HCT116 (cell line): ENCODE measurements around the gene SHKBP1. TPM values are rescaled to one million over a fixed set of nuclear protein-coding genes. Genes with fewer than 3 reads are reported as not detected.

ENCODE experiments used
- ATAC-seq: fragments of 200-7000 bp; cut with Tn5 transposase; 2 replicates; pipeline ENCODE4 v1.9.1; 2020; ENCODE audit warnings: mild to moderate bottlenecking, moderate library complexity
- BruUV-seq: library from RNA; stranded (reverse); fragments of 400-500 nt; replicated peaks from 2 replicates; lab custom pipeline; 2021; lab: Mats Ljungman, UMichigan
- CTCF ChIA-PET: fragments of 300-600 bp; sonication (Branson Sonifier 250); formaldehyde crosslinking; loops from one replicate; lab custom pipeline; 2021; ENCODE audit warnings: antibody characterized with exemption; lab: Charles Lee
- POLR2A ChIA-PET: fragments of 300-600, 350-600 bp; sonication (Branson Sonifier 250); formaldehyde crosslinking; loops from one replicate; lab custom pipeline; 2021; ENCODE audit warnings: antibody characterized with exemption; lab: Charles Lee
- RAD21 ChIA-PET, 2 experiments: fragments of 300-600 bp; sonication (Branson Sonifier 250); formaldehyde crosslinking; loops; one replicate each; lab custom pipeline; 2023; ENCODE audit warnings: low total read pairs in 2 of 2; ENCODE audit not compliant: uncharacterized antibody in 2 of 2, unreplicated experiment in 2 of 2, low non-redundant PET in 1 of 2; lab: Charles Lee
- DNase-seq: peaks from one replicate; pipeline ENCODE4 v3.0.0-alpha.2; 2010; ENCODE audit warnings: low read depth, low spot score
- H2AFZ ChIP-seq: fragments of 200-600 bp; shearing (Covaris generic), sonication (generic); 2 replicates; pipeline ENCODE4 v1.6.1; 2017; ENCODE audit warnings: low read depth, mixed run types, mixed read lengths, antibody characterized with exemption, low read length; ENCODE audit not compliant: poor library complexity, severe bottlenecking
- H3K27ac ChIP-seq: 2 replicates; pipeline ENCODE4 v1.5.1; 2012; ENCODE audit warnings: low read depth, low read length
- H3K27me3 ChIP-seq: fragments of 200-600 bp; sonication (generic); 2 replicates; pipeline ENCODE4 v1.6.1; 2016; ENCODE audit warnings: mixed run types, low read length, mixed read lengths; ENCODE audit not compliant: insufficient read depth
- H3K36me3 ChIP-seq, 2 experiments: fragments of 200-500 bp in 1 of 2; fragments of 200-600 bp in 1 of 2; sonication (Bioruptor generic) in 1 of 2; sonication (generic) in 1 of 2; 2 replicates each; pipeline versions ENCODE4 v1.5.1 to v1.6.1; 2014 to 2016; ENCODE audit warnings: low read length in 2 of 2, inconsistent platforms in 1 of 2, mixed read lengths in 1 of 2, mixed run types in 1 of 2; ENCODE audit not compliant: insufficient read depth in 2 of 2, control insufficient read depth in 1 of 2
- H3K4me1 ChIP-seq, 2 experiments: fragments of 200-600 bp in 1 of 2; sonication (generic) in 1 of 2; 2 replicates each; pipeline versions ENCODE4 v1.5.1 to v1.6.1; 2012 to 2017; ENCODE audit warnings: low read length in 2 of 2, inconsistent platforms in 1 of 2, mild to moderate bottlenecking in 1 of 2, mixed read lengths in 1 of 2, mixed run types in 1 of 2, moderate library complexity in 1 of 2; ENCODE audit not compliant: insufficient read depth in 2 of 2, control insufficient read depth in 1 of 2
- H3K4me2 ChIP-seq: fragments of 200-600 bp; sonication (generic); 2 replicates; pipeline ENCODE4 v1.6.1; 2017; ENCODE audit warnings: mixed run types, low read length, mixed read lengths
- H3K4me3 ChIP-seq, 2 experiments: fragments of 200-600 bp in 1 of 2; sonication (generic) in 1 of 2; replicated peaks in 1 of 2; 2 replicates each; pipeline ENCODE4 v1.5.1; 2011 to 2016; ENCODE audit warnings: low read length in 2 of 2, control low read depth in 1 of 2, low read depth in 1 of 2, mild to moderate bottlenecking in 1 of 2, mixed read lengths in 1 of 2, mixed run types in 1 of 2
- H3K79me2 ChIP-seq: fragments of 200-600 bp; sonication (generic); 2 replicates; pipeline ENCODE4 v1.6.1; 2017; ENCODE audit warnings: mild to moderate bottlenecking, mixed run types, low read length, moderate library complexity, mixed read lengths; ENCODE audit not compliant: insufficient read depth
- H3K9ac ChIP-seq: fragments of 200-600 bp; sonication (generic); 2 replicates; pipeline ENCODE4 v1.6.1; 2016; ENCODE audit warnings: low read length, mixed read lengths
- H3K9me2 ChIP-seq: fragments of 200-600 bp; sonication (generic), shearing (Covaris generic); 2 replicates; pipeline ENCODE4 v1.6.1; 2017; ENCODE audit warnings: mixed run types, mild to moderate bottlenecking, moderate library complexity; ENCODE audit not compliant: insufficient read depth
- H3K9me3 ChIP-seq, 2 experiments: fragments of 200-500 bp in 1 of 2; fragments of 200-600 bp in 1 of 2; sonication (Bioruptor generic) in 1 of 2; sonication (generic) in 1 of 2; 2 replicates each; pipeline ENCODE4 v1.6.1; 2014 to 2017; ENCODE audit warnings: low read length in 2 of 2, mixed read lengths in 2 of 2, inconsistent platforms in 1 of 2, low read depth in 1 of 2, mild to moderate bottlenecking in 1 of 2, mixed run types in 1 of 2, moderate library complexity in 1 of 2; ENCODE audit not compliant: control insufficient read depth in 1 of 2, insufficient read depth in 1 of 2
- H4K20me1 ChIP-seq: fragments of 200-600 bp; sonication (generic), shearing (Covaris generic); 2 replicates; pipeline ENCODE4 v1.6.1; 2017; ENCODE audit warnings: mixed run types, mild to moderate bottlenecking, moderate library complexity; ENCODE audit not compliant: insufficient read depth
- CBX3 ChIP-seq: IDR thresholded peaks from 2 replicates; pipeline ENCODE4 v1.6.1; 2012; ENCODE audit warnings: low read depth
- ELF1 ChIP-seq: IDR thresholded peaks from 2 replicates; pipeline ENCODE4 v1.6.1; 2012; ENCODE audit warnings: low read depth, borderline replicate concordance
- EZH2 ChIP-seq: fragments of 200-600 bp; sonication (generic); IDR thresholded peaks from 2 replicates; pipeline ENCODE4 v1.6.1; 2017; ENCODE audit warnings: antibody characterized with exemption, mixed run types
- EZH2phosphoT487 ChIP-seq: fragments of 200-600 bp; IDR thresholded peaks from 2 replicates; pipeline ENCODE4 v1.6.1; 2018; ENCODE audit warnings: antibody characterized with exemption, borderline replicate concordance
- JUND ChIP-seq: IDR thresholded peaks from 2 replicates; pipeline ENCODE4 v1.6.1; 2012
- POLR2A ChIP-seq: IDR thresholded peaks from 2 replicates; pipeline ENCODE4 v1.7.0; 2011; ENCODE audit warnings: borderline replicate concordance; ENCODE audit not compliant: insufficient read depth, insufficient read length; ENCODE audit errors: extremely low read depth
- SIN3A ChIP-seq: IDR thresholded peaks from 2 replicates; pipeline ENCODE4 v1.6.1; 2012; ENCODE audit warnings: low read depth
- SP1 ChIP-seq: IDR thresholded peaks from 2 replicates; pipeline ENCODE4 v1.6.1; 2012; ENCODE audit warnings: low read depth
- TCF7L2 ChIP-seq: IDR thresholded peaks from 2 replicates; pipeline ENCODE4 v1.7.0; 2011; ENCODE audit warnings: borderline replicate concordance, inconsistent platforms; ENCODE audit not compliant: insufficient read depth, insufficient read length; ENCODE audit errors: extremely low read depth
- YY1 ChIP-seq: IDR thresholded peaks from 2 replicates; pipeline ENCODE4 v1.6.1; 2011; ENCODE audit warnings: low read length, low read depth, moderate library complexity, mild to moderate bottlenecking; ENCODE audit not compliant: insufficient replicate concordance; ENCODE audit errors: extremely low read depth
- ZFX ChIP-seq: fragments of 450-650 bp; IDR thresholded peaks from 2 replicates; pipeline ENCODE4 v1.6.1; 2017
- ZNF274 ChIP-seq: fragments of 200-500 bp; sonication (Bioruptor generic); IDR thresholded peaks from 2 replicates; pipeline ENCODE4 v1.6.1; 2014; ENCODE audit warnings: mild to moderate bottlenecking, low read depth, low read length, inconsistent platforms
- intact Hi-C: fragments of 100-400 bp; cut with micrococcal nuclease; formaldehyde crosslinking; loops from 2 replicates; pipeline ENCODE4 v1.10.0; 2022
- total RNA-seq: library from RNA; stranded (reverse); gene quantifications from one replicate; pipeline ENCODE4 v1.2.1, GENCODE V29; 2021; ENCODE audit not compliant: unreplicated experiment
- TF ChIP-seq, protein P1 (sequence below), 3 experiments: fragments of 200-600 bp in 1 of 3; sonication (generic) in 1 of 3; IDR thresholded peaks in 2 of 3; conservative IDR thresholded peaks in 1 of 3; 2 replicates each; pipeline ENCODE4 v1.5.1; 2012 to 2017; ENCODE audit warnings: low read depth in 2 of 3, low read length in 2 of 3, antibody characterized with exemption in 1 of 3, borderline replicate concordance in 1 of 3, control low read depth in 1 of 3, mild to moderate bottlenecking in 1 of 3, mixed read lengths in 1 of 3, mixed run types in 1 of 3, moderate library complexity in 1 of 3; ENCODE audit not compliant: insufficient read depth in 1 of 3
- TF ChIP-seq, protein P2 (sequence below): IDR thresholded peaks from 2 replicates; pipeline ENCODE4 v1.6.1; 2012
- TF ChIP-seq, protein P3 (sequence below): IDR thresholded peaks from 2 replicates; pipeline ENCODE4 v1.6.1; 2011; ENCODE audit warnings: mild to moderate bottlenecking, low read length, moderate library complexity; ENCODE audit not compliant: insufficient replicate concordance; ENCODE audit errors: extremely low read depth
- TF ChIP-seq, protein P4 (sequence below): IDR thresholded peaks from 2 replicates; pipeline ENCODE4 v1.6.1; 2012; ENCODE audit warnings: low read depth

SHKBP1 gene
- total RNA-seq, 1 experiment from 2014 or later = 97.4 TPM

DNA sequence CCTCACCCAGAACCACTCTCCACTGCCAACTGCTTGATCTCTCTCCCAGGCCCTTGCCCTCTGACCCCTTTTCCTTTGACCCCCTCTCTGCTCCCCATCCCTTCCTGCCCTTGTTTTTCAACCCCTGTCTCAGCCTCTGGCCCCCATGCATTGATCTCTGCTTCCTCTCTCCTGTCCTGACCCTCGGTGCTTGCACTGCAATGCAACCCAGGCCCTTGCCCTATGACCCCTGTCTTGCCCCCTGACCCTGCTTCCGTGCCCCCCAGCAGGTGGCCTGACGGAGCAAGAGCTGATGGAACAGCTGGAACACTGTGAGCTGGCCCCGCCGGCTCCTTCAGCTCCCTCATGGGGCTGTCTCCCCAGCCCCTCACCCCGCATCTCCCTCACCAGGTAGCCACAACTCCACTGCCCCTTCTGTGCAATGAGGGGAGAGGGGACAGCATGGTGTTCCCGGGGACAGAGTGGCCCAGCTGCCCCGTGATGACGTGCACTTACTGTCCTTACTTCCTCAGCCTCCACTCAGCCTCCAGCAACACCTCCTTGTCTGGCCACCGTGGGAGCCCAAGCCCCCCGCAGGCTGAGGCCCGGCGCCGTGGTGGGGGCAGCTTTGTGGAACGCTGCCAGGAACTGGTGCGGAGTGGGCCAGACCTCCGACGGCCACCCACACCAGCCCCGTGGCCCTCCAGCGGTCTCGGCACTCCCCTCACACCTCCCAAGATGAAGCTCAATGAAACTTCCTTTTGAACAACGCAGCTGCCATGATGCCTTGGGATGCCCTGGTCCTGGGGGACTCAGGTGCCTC, 14.0 kb downstream of the SHKBP1 start:
- BruUV-seq = no TSS peak
- ChIA-PET RAD21 (no interaction called here), POLR2A (interaction anchor here (1.0 kb wide), 1 partner anchor 20 kb away, joined by 3 read pairs; no protein-coding TSS in a partner anchor), CTCF (no interaction called here)
- Histone ChIP-seq H3K4me2 (no peak overlapping the region), H4K20me1 (no peaks in the 10 kb centered on the region), H3K36me3 (peaks cover 6% of the 10 kb centered on the region in 2 experiments; a peak in 2 of 4 replicates), H3K27me3 (no peaks in the 10 kb centered on the region), H3K9me3 (no peaks in the 10 kb centered on the region), H3K79me2 (no peaks in the 10 kb centered on the region), H3K4me3 (no peak overlapping the region), H3K9ac (no peak overlapping the region), H3K9me2 (no peaks in the 10 kb centered on the region), H3K27ac (no peak overlapping the region), H3K4me1 (peaks cover 24 to 42% of the 10 kb centered on the region in 2 experiments), H2AFZ (no peak overlapping the region)
- intact Hi-C loops = no loop called here
- DNase-seq (no peak), ATAC-seq (no peak)
- no peak for TF ChIP-seq CBX3
- TF ChIP-seq, protein P1, sequence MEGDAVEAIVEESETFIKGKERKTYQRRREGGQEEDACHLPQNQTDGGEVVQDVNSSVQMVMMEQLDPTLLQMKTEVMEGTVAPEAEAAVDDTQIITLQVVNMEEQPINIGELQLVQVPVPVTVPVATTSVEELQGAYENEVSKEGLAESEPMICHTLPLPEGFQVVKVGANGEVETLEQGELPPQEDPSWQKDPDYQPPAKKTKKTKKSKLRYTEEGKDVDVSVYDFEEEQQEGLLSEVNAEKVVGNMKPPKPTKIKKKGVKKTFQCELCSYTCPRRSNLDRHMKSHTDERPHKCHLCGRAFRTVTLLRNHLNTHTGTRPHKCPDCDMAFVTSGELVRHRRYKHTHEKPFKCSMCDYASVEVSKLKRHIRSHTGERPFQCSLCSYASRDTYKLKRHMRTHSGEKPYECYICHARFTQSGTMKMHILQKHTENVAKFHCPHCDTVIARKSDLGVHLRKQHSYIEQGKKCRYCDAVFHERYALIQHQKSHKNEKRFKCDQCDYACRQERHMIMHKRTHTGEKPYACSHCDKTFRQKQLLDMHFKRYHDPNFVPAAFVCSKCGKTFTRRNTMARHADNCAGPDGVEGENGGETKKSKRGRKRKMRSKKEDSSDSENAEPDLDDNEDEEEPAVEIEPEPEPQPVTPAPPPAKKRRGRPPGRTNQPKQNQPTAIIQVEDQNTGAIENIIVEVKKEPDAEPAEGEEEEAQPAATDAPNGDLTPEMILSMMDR (IDR thresholded peaks at IDR 0.05 in 2 of 3, conservative IDR thresholded peaks at IDR 0.05 in 1 of 3; ENCODE audit: borderline replicate concordance in 1 of 3, insufficient read depth in 1 of 3, low read depth in 2 of 3, low read length in 2 of 3) = no peak
- TF ChIP-seq POLR2A = no peak
- TF ChIP-seq ZNF274 = no peak
- no peak for TF ChIP-seq ELF1
- no peak for TF ChIP-seq ZFX
- no peak for TF ChIP-seq EZH2phosphoT487
- TF ChIP-seq SIN3A = no peak
- TF ChIP-seq YY1 = no peak
- TF ChIP-seq, protein P2, sequence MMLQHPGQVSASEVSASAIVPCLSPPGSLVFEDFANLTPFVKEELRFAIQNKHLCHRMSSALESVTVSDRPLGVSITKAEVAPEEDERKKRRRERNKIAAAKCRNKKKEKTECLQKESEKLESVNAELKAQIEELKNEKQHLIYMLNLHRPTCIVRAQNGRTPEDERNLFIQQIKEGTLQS = no peak
- TF ChIP-seq EZH2 = no peak
- TF ChIP-seq TCF7L2 = no peak
- TF ChIP-seq SP1 = no peak
- TF ChIP-seq, protein P3, sequence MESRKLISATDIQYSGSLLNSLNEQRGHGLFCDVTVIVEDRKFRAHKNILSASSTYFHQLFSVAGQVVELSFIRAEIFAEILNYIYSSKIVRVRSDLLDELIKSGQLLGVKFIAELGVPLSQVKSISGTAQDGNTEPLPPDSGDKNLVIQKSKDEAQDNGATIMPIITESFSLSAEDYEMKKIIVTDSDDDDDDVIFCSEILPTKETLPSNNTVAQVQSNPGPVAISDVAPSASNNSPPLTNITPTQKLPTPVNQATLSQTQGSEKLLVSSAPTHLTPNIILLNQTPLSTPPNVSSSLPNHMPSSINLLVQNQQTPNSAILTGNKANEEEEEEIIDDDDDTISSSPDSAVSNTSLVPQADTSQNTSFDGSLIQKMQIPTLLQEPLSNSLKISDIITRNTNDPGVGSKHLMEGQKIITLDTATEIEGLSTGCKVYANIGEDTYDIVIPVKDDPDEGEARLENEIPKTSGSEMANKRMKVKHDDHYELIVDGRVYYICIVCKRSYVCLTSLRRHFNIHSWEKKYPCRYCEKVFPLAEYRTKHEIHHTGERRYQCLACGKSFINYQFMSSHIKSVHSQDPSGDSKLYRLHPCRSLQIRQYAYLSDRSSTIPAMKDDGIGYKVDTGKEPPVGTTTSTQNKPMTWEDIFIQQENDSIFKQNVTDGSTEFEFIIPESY = no peak
- no peak for TF ChIP-seq JUND
- TF ChIP-seq, protein P4, sequence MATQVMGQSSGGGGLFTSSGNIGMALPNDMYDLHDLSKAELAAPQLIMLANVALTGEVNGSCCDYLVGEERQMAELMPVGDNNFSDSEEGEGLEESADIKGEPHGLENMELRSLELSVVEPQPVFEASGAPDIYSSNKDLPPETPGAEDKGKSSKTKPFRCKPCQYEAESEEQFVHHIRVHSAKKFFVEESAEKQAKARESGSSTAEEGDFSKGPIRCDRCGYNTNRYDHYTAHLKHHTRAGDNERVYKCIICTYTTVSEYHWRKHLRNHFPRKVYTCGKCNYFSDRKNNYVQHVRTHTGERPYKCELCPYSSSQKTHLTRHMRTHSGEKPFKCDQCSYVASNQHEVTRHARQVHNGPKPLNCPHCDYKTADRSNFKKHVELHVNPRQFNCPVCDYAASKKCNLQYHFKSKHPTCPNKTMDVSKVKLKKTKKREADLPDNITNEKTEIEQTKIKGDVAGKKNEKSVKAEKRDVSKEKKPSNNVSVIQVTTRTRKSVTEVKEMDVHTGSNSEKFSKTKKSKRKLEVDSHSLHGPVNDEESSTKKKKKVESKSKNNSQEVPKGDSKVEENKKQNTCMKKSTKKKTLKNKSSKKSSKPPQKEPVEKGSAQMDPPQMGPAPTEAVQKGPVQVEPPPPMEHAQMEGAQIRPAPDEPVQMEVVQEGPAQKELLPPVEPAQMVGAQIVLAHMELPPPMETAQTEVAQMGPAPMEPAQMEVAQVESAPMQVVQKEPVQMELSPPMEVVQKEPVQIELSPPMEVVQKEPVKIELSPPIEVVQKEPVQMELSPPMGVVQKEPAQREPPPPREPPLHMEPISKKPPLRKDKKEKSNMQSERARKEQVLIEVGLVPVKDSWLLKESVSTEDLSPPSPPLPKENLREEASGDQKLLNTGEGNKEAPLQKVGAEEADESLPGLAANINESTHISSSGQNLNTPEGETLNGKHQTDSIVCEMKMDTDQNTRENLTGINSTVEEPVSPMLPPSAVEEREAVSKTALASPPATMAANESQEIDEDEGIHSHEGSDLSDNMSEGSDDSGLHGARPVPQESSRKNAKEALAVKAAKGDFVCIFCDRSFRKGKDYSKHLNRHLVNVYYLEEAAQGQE = no peak
